Thoracic aorta (tissue), 2 donors: ENCODE results near the gene MIER1. TPM values are rescaled to one million over a fixed set of nuclear protein-coding genes. Genes with fewer than 3 reads are reported as not detected.

ENCODE experiments used
- ATAC-seq: fragments of 150-250 bp; one replicate; pipeline ENCODE4 v1.8.0; 2017; ENCODE audit warnings: low read depth; ENCODE audit not compliant: insufficient number of reproducible peaks, low FRiP score
- DNase-seq: peaks from one replicate; pipeline ENCODE4 v3.0.0-alpha.2; 2020; ENCODE audit warnings: low spot score
- H3K27ac ChIP-seq, 2 donors: fragments of 200-600 bp; sonication (generic); 1 replicate in 1 of 2; 2 replicates in 1 of 2; pipeline ENCODE4 v1.5.1; 2016; ENCODE audit warnings: mild to moderate bottlenecking in 2 of 2, moderate library complexity in 2 of 2
- H3K27me3 ChIP-seq: fragments of 200-600 bp; sonication (generic); replicated peaks from 2 replicates; pipeline ENCODE4 v1.6.0; 2016; ENCODE audit warnings: mild to moderate bottlenecking; ENCODE audit not compliant: insufficient read depth
- H3K36me3 ChIP-seq: fragments of 200-600 bp; sonication (generic); one replicate; pipeline ENCODE4 v1.5.1; 2016
- H3K4me1 ChIP-seq, 2 donors: fragments of 200-600 bp; sonication (generic); 1 replicate in 1 of 2; 2 replicates in 1 of 2; pipeline versions ENCODE4 v1.5.1 to v1.6.0; 2016; ENCODE audit warnings: low read depth in 2 of 2, mild to moderate bottlenecking in 1 of 2; ENCODE audit not compliant: control insufficient read depth in 1 of 2
- H3K4me3 ChIP-seq: fragments of 200-600 bp; sonication (generic); 2 replicates; pipeline ENCODE4 v1.5.1; 2016; ENCODE audit warnings: mild to moderate bottlenecking
- H3K9me3 ChIP-seq: fragments of 200-600 bp; sonication (generic); 2 replicates; pipeline ENCODE4 v1.5.1; 2016
- total RNA-seq, 2 donors: library from RNA; depleted of rRNA; stranded (reverse); fragments of >200 nt; gene quantifications; one replicate each; pipeline versions ENCODE4 v1.1.0 to v1.2.3, GENCODE V29; 2016
- TF ChIP-seq, protein P1 (sequence below): fragments of 200-600 bp; sonication (generic); IDR thresholded peaks from one replicate; pipeline ENCODE4 v1.5.1; 2019; ENCODE audit warnings: antibody characterized with exemption

Gene MIER1
- total RNA-seq, 2 donors from 2014 or later, result 46.0 to 50.9 TPM

DNA sequence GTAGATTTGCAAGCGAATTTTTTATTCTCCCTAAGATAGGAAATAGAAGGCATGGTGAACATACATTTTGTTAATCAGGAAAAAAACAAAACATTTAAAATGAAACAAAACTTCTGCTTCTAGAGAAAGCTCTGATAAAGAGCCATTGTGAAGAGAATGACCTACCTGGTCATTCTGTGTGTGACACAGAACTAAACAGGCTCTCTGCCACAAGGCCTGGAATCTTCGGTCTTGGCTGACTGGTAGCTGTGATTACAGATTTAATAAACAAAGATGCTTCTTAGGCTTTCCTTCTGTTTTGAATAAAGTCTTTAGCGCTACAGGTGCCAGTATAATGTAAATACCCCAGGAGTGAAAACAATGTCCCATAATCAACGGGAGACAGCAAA is 107.1 kb downstream of the MIER1 start:
- TF ChIP-seq, protein P1, sequence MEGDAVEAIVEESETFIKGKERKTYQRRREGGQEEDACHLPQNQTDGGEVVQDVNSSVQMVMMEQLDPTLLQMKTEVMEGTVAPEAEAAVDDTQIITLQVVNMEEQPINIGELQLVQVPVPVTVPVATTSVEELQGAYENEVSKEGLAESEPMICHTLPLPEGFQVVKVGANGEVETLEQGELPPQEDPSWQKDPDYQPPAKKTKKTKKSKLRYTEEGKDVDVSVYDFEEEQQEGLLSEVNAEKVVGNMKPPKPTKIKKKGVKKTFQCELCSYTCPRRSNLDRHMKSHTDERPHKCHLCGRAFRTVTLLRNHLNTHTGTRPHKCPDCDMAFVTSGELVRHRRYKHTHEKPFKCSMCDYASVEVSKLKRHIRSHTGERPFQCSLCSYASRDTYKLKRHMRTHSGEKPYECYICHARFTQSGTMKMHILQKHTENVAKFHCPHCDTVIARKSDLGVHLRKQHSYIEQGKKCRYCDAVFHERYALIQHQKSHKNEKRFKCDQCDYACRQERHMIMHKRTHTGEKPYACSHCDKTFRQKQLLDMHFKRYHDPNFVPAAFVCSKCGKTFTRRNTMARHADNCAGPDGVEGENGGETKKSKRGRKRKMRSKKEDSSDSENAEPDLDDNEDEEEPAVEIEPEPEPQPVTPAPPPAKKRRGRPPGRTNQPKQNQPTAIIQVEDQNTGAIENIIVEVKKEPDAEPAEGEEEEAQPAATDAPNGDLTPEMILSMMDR, result no peak
- Histone ChIP-seq H3K36me3 (peaks cover 2% of the 10 kb centered on the region), H3K4me1 (peaks cover 19 to 25% of the 10 kb centered on the region in 2 donors), H3K4me3 (peak overlapping the region; percentile 53), H3K27ac (peak overlapping the region; percentile 50 to 73), H3K27me3 (no peaks in the 10 kb centered on the region), H3K9me3 (no peaks in the 10 kb centered on the region)
- ATAC-seq (no peak), DNase-seq (no peak)

Other genes with a start within 250 kb of the MIER1 start
- 1 to 10 TPM; 2.7 to 2.8 TPM for gene DYNLT5, start 172.5 kb upstream of the MIER1 start, total RNA-seq
- not detected for gene INSL5, start 123.7 kb upstream of the MIER1 start, total RNA-seq
- gene DNAI4, start 134 bp upstream of the MIER1 start, total RNA-seq, result 1 to 10 TPM; 1.9 to 5.9 TPM
- gene SLC35D1, start 129.2 kb downstream of the MIER1 start, total RNA-seq, result 10 to 100 TPM; 14.8 to 22.0 TPM
- gene C1orf141, start 210.0 kb downstream of the MIER1 start, total RNA-seq, result not detected
- not detected for gene IL23R, start 241.5 kb downstream of the MIER1 start, total RNA-seq